Measurements from ENCODE around the gene CCDC117. TPM values are rescaled to one million over a fixed set of nuclear protein-coding genes. Genes with fewer than 3 reads are reported as not detected.
"Not testable (repeated sequence)": the region's sequence is repeated elsewhere in the genome, so short reads cannot be mapped to it uniquely, and the experiment has no call there.

CCDC117 gene
- total RNA-seq, 2 donors from 2014 or later: 21.2 to 24.9 TPM

GRCh38 chr22:28801845-28802594 lies 29.5 kb downstream of the CCDC117 start:
- peak; percentile 65 for DNase-seq
- H3K9me3 ChIP-seq: no peaks in the 10 kb centered on the region
- peak overlapping the region; percentile 96 for H3K27ac ChIP-seq
- intact Hi-C loops (cut with DNase I): no loop called here
- peak overlapping the region; percentile 28 to 58 for H3K9ac ChIP-seq (ENCODE audit: low read depth in 2 of 2, low read length in 2 of 2)
- TF ChIP-seq CTCF (IDR thresholded peaks at IDR 0.05): no peak
- H3K4me3 ChIP-seq: peak overlapping the region; percentile 81
- no peaks in the 10 kb centered on the region for H3K27me3 ChIP-seq
- H3K36me3 ChIP-seq: peaks cover 2% of the 10 kb centered on the region
- H3K4me1 ChIP-seq: peaks cover 4% of the 10 kb centered on the region

- Histone ChIP-seq H3K36me3 (no peaks in the 10 kb centered on the region), H3K27ac (peak overlapping the region; percentile 96), H3K27me3 (no peaks in the 10 kb centered on the region), H3K4me3 (no peak overlapping the region), H3K4me1 (peaks cover 4% of the 10 kb centered on the region), H3K9me3 (no peaks in the 10 kb centered on the region), H3K9ac (ENCODE audit: low read depth in 2 of 2, low read length in 2 of 2) (peak overlapping the region in 1 of 2 donors; percentile 58)
- peak; percentile 12 for TF ChIP-seq CTCF (IDR thresholded peaks at IDR 0.05)
- DNase-seq: no peak
- intact Hi-C loops (cut with DNase I): no loop called here
Measured at GRCh38 chr22:28802595-28803123, 30.2 kb downstream of the CCDC117 start.

GRCh38 chr22:28805426-28805825 lies 32.9 kb downstream of the CCDC117 start:
- H3K4me3 ChIP-seq; intact Hi-C loops (cut with DNase I); H3K27ac ChIP-seq; H3K27me3 ChIP-seq; H3K4me1 ChIP-seq; H3K9me3 ChIP-seq; DNase-seq; H3K9ac ChIP-seq (ENCODE audit: low read depth in 2 of 2, low read length in 2 of 2); H3K36me3 ChIP-seq: not testable (repeated sequence)

- DNase-seq: no peak
- no peak for TF ChIP-seq CTCF (IDR thresholded peaks at IDR 0.05)
- H3K36me3 ChIP-seq: no peaks in the 10 kb centered on the region
- H3K9ac ChIP-seq (ENCODE audit: low read depth in 2 of 2, low read length in 2 of 2): peak overlapping the region in 1 of 2 donors; percentile 19
- H3K4me3 ChIP-seq: no peak overlapping the region
- H3K9me3 ChIP-seq: no peaks in the 10 kb centered on the region
- H3K27me3 ChIP-seq: no peaks in the 10 kb centered on the region
- intact Hi-C loops (cut with DNase I): no loop called here
- H3K4me1 ChIP-seq: no peaks in the 10 kb centered on the region
- peak overlapping the region; percentile 3 for H3K27ac ChIP-seq
Measured at GRCh38 chr22:28808716-28809355, 36.3 kb downstream of the CCDC117 start.

- intact Hi-C loops (cut with DNase I): no loop called here
- H3K27me3 ChIP-seq: no peaks in the 10 kb centered on the region
- no peak overlapping the region for H3K4me3 ChIP-seq
- H3K9ac ChIP-seq (ENCODE audit: low read depth in 2 of 2, low read length in 2 of 2): no peak overlapping the region
- peak overlapping the region; percentile 64 for H3K27ac ChIP-seq
- no peaks in the 10 kb centered on the region for H3K9me3 ChIP-seq
- no peak for TF ChIP-seq CTCF (IDR thresholded peaks at IDR 0.05)
- H3K4me1 ChIP-seq: no peaks in the 10 kb centered on the region
- H3K36me3 ChIP-seq: no peaks in the 10 kb centered on the region
- DNase-seq: no peak
Measured at GRCh38 chr22:28810821-28811491, 38.5 kb downstream of the CCDC117 start.

Measured in colonic mucosa (tissue), 4 donors.